Activated naive CD8-positive, alpha-beta T cell treated with anti-CD3 and anti-CD28 coated beads for 36 hours (primary cell): ENCODE data around the gene SEC61G. TPM values are rescaled to one million over a fixed set of nuclear protein-coding genes. Genes with fewer than 3 reads are reported as not detected.

ENCODE experiments used
- DNase-seq: peaks from one replicate; pipeline ENCODE4 v3.0.0; 2021
- H3K27ac Mint-ChIP-seq: one replicate; pipeline ENCODE4 v1.8.0; 2022; ENCODE audit warnings: mild to moderate bottlenecking, moderate library complexity, mixed read lengths
- H3K27me3 Mint-ChIP-seq: one replicate; pipeline ENCODE4 v1.8.0; 2022; ENCODE audit warnings: mild to moderate bottlenecking, mixed read lengths
- H3K36me3 Mint-ChIP-seq: one replicate; pipeline ENCODE4 v1.8.0; 2021; ENCODE audit warnings: mild to moderate bottlenecking, mixed read lengths
- H3K4me1 Mint-ChIP-seq: one replicate; pipeline ENCODE4 v1.8.0; 2021; ENCODE audit warnings: mixed read lengths
- H3K4me3 Mint-ChIP-seq: one replicate; pipeline ENCODE4 v1.8.0; 2022; ENCODE audit warnings: mild to moderate bottlenecking, moderate library complexity, mixed read lengths
- H3K9me3 Mint-ChIP-seq: one replicate; pipeline ENCODE4 v1.8.0; 2022; ENCODE audit warnings: mixed read lengths
- total RNA-seq, 2 experiments: library from RNA; stranded (reverse); gene quantifications; one replicate each; pipeline ENCODE4 v1.2.3, GENCODE V29; 2021

SEC61G gene
- total RNA-seq, result 100 to 1,000 TPM; 131 to 163 TPM

DNA sequence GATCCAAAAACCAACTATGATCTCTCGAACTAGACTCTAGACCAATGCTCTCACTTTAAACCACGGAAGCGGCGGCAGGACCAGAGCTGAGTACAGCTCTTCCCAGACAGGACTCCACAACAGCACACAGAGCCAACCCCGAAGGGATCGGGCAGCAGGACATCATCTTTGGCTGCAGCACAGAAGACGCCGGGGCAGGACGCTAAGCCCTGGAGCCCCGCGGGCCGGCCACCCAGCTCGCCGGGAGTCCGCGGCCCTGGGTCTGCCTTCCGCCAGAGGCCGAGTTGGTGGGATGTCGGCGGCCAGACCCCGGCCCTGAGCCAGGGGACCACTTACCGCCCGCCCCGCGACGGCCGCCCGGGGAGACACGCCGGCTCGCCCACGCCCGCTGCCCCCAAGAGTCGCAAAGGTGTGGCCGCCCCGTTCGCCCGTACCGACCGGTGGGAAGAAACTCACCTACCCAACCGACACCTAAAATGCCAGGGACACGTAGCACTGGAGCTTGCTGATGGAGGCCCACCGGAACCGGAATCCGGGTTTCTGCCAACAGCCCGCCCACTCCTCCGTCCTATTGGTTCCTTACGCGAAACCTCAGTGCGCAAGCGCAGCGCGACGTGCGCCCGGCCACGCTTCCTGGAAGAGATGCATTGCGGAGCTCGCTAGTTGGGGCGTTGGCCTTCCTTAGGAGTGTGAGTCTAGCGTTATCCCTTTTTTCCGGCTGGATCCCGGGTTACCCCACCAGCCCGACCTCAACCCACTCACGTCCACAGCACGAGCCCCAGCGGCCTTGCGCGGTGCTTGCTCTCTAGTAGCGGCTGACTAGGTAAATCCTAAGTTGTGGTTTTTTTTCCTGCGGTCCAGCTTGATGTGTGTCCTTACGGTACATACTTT lies at the start of gene SEC61G:
TSS of gene SEC61G (minus strand) at position 510 of the 891 bp plus-strand sequence. CDS start 1,623 bp downstream, outside the sequence.
- DNase-seq, result peak; percentile 94
- H3K4me3 Mint-ChIP-seq, result peak within 1 kb of the TSS; percentile 99
- peaks cover 32% of the 10 kb centered on the region for H3K36me3 Mint-ChIP-seq
- no peaks in the 10 kb centered on the region for H3K9me3 Mint-ChIP-seq
- H3K27ac Mint-ChIP-seq, result peak within 1 kb of the TSS; percentile 94
- peaks cover 7% of the 10 kb centered on the region for H3K27me3 Mint-ChIP-seq
- peaks cover 18% of the 10 kb centered on the region for H3K4me1 Mint-ChIP-seq

DNA sequence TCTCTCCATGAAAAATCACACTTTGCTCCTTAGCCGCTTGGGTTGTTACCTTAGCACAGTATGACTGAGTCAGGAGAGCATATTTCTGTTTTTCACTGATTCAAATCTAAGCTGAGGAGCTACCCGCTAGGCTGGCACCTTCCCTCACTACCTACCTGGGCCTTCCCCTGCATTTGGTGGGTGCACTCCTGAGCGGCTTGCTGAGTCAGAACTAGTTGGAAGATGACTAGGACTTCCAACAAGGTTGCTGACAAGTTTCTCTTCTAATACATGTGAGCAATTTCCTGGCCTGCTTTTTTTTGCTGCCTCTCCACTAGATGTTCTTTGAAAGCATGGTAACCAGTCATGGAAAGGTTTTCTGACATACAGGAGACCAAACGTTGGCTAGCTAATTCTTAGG lies 43.8 kb upstream of the SEC61G start:
- DNase-seq, result no peak
- Mint-ChIP-seq H3K4me3 (no peak overlapping the region), H3K9me3 (no peaks in the 10 kb centered on the region), H3K36me3 (no peaks in the 10 kb centered on the region), H3K27me3 (peaks cover 5% of the 10 kb centered on the region), H3K4me1 (no peaks in the 10 kb centered on the region), H3K27ac (no peak overlapping the region)

DNA sequence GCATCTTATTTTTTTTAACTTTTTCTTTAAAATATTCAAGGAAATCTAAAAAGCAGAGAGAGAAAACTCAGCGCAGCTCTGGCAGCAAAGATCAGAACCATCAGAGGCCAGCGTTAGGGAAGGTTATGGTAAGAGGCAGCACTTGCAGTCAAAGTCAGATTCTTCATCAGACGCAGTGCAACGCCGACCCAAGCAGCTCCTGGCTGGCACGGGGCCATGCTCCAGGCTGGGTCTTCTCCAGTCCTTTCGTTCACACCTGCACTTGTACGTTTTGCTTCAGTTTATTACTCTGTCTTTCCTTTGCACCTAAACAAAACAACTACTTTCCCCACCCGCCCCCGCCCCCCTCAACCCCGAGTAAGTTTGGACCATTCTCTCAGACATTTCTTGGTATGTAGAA lies 43.1 kb upstream of the SEC61G start:
- Mint-ChIP-seq H3K36me3 (no peaks in the 10 kb centered on the region), H3K4me3 (no peak overlapping the region), H3K4me1 (no peaks in the 10 kb centered on the region), H3K27me3 (peaks cover 5% of the 10 kb centered on the region), H3K27ac (no peak overlapping the region), H3K9me3 (no peaks in the 10 kb centered on the region)
- no peak for DNase-seq

DNA sequence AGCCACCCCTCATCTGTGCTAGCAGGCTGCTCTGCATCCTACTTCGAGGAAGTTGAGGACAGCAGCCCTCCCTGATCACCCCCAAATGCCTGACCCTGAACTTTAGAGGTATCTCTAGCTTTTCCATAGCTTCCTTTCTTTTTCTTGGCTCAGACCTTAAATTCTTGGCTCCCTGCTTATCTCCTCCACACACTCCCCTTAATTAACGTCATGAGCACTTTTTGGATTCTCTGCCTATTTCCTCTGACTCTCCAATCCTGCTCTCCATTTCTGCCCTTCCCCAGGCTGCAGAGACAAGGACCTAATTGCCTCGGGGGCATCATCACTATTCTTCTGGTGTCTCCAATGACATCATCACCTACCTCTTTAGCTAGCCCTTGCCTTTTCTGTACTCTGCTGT lies 40.8 kb upstream of the SEC61G start:
- Mint-ChIP-seq H3K27me3 (peaks cover 5% of the 10 kb centered on the region), H3K36me3 (no peaks in the 10 kb centered on the region), H3K9me3 (no peaks in the 10 kb centered on the region), H3K4me1 (no peaks in the 10 kb centered on the region), H3K27ac (no peak overlapping the region), H3K4me3 (no peak overlapping the region)
- DNase-seq, result no peak

DNA sequence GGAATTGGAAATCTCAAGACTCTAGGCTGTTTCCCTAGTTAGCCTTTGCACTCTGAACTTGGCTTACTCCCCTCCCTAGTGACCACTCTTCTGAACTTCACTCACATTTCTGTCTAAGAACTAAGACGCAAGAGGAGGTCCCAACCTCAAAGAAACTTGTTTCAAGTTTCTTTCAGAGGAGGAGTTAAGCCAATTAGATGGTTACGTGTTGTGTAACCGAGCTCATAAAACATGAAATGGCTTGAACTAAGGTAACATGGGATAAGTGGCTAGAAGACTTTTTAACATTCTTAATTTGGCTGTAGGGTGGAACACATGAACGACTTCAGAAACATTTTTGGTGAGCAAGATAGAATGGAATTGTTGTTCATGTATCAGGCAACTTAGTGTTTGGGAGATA lies 39.5 kb upstream of the SEC61G start:
- H3K9me3 Mint-ChIP-seq, result no peaks in the 10 kb centered on the region
- no peaks in the 10 kb centered on the region for H3K36me3 Mint-ChIP-seq
- H3K4me1 Mint-ChIP-seq, result no peaks in the 10 kb centered on the region
- DNase-seq, result no peak
- H3K27ac Mint-ChIP-seq, result no peak overlapping the region
- peaks cover 5% of the 10 kb centered on the region for H3K27me3 Mint-ChIP-seq
- H3K4me3 Mint-ChIP-seq, result no peak overlapping the region

DNA sequence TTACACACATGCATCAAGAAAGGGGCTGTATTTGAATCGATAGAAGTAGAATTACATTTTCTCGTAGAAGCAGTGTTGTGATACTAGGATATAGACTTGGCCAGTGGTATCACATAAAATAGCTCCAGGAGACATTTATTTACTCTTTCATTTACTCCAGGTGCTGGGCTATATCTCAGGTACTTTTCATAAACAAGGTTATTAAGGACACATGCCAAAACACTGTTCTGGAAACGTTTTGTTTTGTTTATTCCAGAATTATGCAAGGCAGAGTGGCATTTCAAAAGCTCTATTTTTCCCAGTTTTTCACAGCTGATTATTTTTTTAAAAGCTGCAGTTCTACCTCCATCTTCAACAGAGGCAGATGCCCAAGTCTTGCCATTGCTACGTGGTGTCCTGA lies 37.8 kb upstream of the SEC61G start:
- H3K9me3 Mint-ChIP-seq, result no peaks in the 10 kb centered on the region
- no peaks in the 10 kb centered on the region for H3K4me1 Mint-ChIP-seq
- H3K27me3 Mint-ChIP-seq, result peaks cover 5% of the 10 kb centered on the region
- no peak overlapping the region for H3K4me3 Mint-ChIP-seq
- no peaks in the 10 kb centered on the region for H3K36me3 Mint-ChIP-seq
- DNase-seq, result no peak
- H3K27ac Mint-ChIP-seq, result no peak overlapping the region

DNA sequence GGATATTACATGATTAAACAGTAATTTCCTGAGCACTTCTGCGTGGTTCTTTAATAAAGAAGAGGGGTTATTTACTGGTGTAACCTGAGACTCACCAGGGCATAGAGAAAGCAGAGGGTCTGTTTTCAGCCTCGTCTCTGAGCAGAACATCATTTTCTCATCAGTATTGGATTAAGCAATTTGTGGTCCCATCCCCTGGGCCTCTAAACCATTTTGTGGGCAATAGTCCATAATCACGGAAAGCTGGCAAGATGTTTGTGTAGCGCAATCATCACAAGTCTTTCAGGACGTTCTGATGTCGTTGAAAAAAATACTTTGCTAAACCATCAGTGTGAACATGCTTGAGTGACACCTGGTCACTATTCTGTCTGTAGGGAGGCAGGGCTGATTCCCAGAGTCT lies 37.1 kb upstream of the SEC61G start:
- Mint-ChIP-seq H3K27ac (no peak overlapping the region), H3K9me3 (no peaks in the 10 kb centered on the region)
- no peak for DNase-seq

DNA sequence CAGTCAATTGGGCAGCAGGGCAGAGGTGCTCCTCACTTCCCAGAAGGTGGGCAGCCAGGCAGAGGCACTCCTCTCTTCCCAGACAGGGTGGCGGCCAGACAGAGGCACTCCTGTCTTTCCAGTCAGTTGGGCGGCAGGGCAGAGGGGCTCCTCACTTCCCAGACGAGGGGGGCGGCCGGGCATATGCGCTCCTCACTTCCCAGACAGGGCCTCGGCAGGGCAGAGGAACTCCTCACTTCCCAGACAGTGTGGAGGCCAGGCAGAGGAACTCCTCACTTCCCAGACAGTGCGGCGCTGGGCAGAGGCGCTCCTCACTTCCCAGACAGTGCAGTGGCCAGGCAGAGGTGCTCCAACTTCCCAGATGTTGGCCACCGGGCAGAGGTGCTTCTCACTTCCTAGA lies 33.4 kb upstream of the SEC61G start:
- Mint-ChIP-seq H3K9me3 (no peaks in the 10 kb centered on the region), H3K27me3 (peaks cover 42% of the 10 kb centered on the region), H3K27ac (no peak overlapping the region), H3K4me3 (no peak overlapping the region), H3K36me3 (no peaks in the 10 kb centered on the region), H3K4me1 (peaks cover 6% of the 10 kb centered on the region)
- DNase-seq, result no peak

More for the DNA sequence above, 37.1 kb upstream of the SEC61G start:
- Mint-ChIP-seq H3K36me3 (no peaks in the 10 kb centered on the region), H3K27me3 (peaks cover 11% of the 10 kb centered on the region), H3K4me1 (no peaks in the 10 kb centered on the region), H3K4me3 (no peak overlapping the region)

DNA sequence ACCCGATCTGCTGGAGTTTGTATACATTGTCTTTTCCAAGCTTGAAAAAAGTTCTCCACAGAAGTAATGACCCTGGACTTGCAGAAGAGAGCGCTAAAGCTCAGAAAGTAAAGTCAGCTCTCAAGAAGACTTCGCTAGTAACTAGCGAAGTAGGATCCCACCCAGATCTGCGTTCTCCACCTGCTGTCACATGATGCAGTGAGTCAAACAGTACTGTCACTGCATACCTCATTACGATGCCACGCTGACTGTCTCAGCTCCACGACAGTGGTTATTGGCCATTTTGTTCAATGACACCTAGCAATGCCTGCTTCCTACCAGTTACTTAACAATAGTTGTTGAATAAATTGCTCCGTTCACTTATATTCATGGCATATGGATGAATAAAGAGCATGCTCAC lies 29.7 kb upstream of the SEC61G start:
- Mint-ChIP-seq H3K27me3 (peaks cover 47% of the 10 kb centered on the region), H3K27ac (no peak overlapping the region), H3K4me1 (peaks cover 6% of the 10 kb centered on the region), H3K9me3 (no peaks in the 10 kb centered on the region), H3K4me3 (no peak overlapping the region), H3K36me3 (no peaks in the 10 kb centered on the region)
- peak; percentile 20 for DNase-seq

DNA sequence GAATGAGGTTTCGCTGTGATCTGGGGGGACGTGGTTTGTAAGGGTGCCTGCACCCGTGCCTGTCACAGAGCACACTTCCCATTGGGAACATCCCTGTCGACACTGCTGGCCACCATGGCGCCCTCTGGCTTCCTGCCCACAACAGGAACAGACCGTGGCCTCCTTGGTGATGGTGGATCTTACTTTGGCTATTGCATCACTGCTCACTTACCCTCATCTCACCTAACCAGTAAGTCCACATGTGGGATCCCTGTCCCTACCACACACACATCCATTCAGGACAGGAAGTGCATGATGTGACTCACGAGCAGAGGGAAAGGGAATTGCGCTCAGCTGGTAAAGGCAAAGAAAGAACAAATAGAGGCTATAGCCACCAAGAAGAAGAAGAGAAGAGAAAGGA lies 26.2 kb upstream of the SEC61G start:
- H3K9me3 Mint-ChIP-seq, result no peaks in the 10 kb centered on the region
- peaks cover 32% of the 10 kb centered on the region for H3K27me3 Mint-ChIP-seq
- no peak overlapping the region for H3K27ac Mint-ChIP-seq
- H3K4me1 Mint-ChIP-seq, result peaks cover 6% of the 10 kb centered on the region
- no peak for DNase-seq
- no peaks in the 10 kb centered on the region for H3K36me3 Mint-ChIP-seq
- H3K4me3 Mint-ChIP-seq, result no peak overlapping the region

DNA sequence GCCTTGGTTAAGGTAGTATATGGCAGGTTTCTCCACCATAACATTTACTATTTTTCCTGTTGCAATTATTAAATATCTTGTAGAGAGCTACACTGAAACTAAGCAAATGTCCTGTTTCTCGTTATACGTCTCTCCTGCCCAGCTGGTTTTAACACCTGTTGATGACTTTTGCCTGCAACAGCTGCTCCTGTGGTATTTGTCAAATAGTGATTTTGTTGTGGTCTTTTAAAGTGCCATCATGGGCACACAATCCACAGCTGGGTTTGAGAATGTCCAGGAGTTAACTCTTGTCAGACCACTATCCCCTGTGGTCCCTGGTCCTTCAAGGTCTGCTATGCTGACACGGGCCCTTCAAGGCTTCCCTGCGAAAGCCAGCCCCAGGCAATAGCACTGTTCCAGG lies 24.9 kb upstream of the SEC61G start:
- no peak overlapping the region for H3K4me3 Mint-ChIP-seq
- no peaks in the 10 kb centered on the region for H3K9me3 Mint-ChIP-seq
- H3K36me3 Mint-ChIP-seq, result no peaks in the 10 kb centered on the region
- H3K27me3 Mint-ChIP-seq, result peaks cover 19% of the 10 kb centered on the region
- no peak overlapping the region for H3K27ac Mint-ChIP-seq
- peaks cover 5% of the 10 kb centered on the region for H3K4me1 Mint-ChIP-seq
- DNase-seq, result no peak

DNA sequence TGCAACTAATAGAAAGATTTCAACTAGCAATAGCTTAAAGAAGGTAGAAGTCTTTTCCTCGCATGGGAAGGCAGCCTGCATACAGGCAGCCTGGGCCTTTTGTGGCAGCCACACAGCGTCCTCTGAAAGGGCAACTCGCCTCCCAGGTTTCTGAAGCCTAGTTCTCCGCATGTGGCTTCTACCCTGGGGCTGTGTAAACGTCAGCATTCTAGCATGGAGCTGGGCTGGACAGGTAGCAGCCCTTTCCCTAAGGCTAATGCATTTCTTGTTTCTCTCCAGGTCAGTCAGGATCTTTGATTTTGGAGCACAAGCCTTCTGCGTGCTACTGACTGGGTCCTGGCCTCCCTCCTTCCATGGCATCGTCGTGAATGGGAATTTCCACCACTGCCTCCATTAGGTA lies 23.8 kb upstream of the SEC61G start:
- no peak for DNase-seq
- Mint-ChIP-seq H3K4me1 (no peaks in the 10 kb centered on the region), H3K36me3 (no peaks in the 10 kb centered on the region), H3K27ac (no peak overlapping the region), H3K27me3 (peaks cover 9% of the 10 kb centered on the region), H3K4me3 (no peak overlapping the region), H3K9me3 (no peaks in the 10 kb centered on the region)

DNA sequence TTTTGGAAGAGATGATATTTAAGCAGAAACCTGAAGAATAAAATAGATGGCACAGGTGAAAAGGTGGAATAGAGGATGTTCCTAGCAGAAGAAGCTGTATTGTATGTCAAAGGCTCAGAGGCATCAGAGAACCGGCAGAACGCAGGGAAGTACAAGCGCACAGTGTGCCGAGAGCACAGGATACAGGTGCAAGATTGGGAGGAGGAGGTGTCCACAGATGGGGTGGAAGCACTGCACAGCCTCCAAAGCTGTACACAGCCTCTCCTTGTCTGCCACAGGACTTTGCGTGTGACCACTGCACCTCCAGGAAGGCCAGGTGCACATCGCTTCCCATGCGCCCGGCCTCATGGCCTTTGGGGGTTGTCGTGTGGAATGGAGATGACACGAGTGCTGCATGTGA lies 23.3 kb upstream of the SEC61G start:
- no peaks in the 10 kb centered on the region for H3K36me3 Mint-ChIP-seq
- no peak for DNase-seq
- peaks cover under 1% of the 10 kb centered on the region for H3K9me3 Mint-ChIP-seq
- H3K4me1 Mint-ChIP-seq, result no peaks in the 10 kb centered on the region
- H3K27ac Mint-ChIP-seq, result no peak overlapping the region
- peaks cover 6% of the 10 kb centered on the region for H3K27me3 Mint-ChIP-seq
- no peak overlapping the region for H3K4me3 Mint-ChIP-seq

DNA sequence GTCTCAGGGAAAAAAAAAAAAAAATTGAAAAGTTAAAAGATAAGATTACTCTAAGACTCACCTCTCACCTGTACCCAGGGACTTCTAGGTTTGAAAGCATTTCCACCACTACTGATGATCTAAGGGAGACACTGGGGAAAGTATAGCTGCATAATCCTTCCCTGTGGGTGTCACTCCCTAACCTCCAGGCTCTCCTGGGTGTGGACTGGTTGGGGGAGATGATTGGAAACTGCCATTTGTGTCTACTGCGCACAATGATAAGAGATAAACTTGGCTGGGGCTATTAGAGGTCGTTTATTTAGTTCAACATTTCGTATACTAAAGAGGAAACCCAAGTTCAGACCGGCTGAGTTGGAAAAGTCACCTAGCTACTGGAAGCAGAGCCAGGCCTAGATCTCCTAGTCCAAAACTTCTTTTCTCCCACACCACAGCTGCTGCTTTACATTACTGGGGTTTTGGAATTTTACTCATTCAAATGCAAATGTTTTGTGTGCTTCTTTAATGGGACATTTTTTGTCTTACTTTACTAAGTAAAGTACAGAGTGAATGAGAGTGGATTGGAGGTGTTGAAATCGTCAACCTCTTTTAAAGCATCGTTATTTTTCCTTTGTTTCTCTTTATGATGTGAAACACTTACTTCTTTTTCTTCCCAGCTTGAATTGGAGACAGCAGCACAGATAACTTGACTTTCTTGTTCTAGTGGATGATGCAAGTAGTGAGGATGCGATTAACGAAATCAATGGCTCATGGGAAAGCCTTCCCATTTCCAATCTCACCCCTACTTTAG lies 22.3 kb upstream of the SEC61G start:
- Mint-ChIP-seq H3K36me3 (peaks cover 9% of the 10 kb centered on the region), H3K4me1 (no peaks in the 10 kb centered on the region), H3K9me3 (peaks cover 11% of the 10 kb centered on the region), H3K27ac (no peak overlapping the region), H3K4me3 (no peak overlapping the region), H3K27me3 (peaks cover 6% of the 10 kb centered on the region)
- no peak for DNase-seq

DNA sequence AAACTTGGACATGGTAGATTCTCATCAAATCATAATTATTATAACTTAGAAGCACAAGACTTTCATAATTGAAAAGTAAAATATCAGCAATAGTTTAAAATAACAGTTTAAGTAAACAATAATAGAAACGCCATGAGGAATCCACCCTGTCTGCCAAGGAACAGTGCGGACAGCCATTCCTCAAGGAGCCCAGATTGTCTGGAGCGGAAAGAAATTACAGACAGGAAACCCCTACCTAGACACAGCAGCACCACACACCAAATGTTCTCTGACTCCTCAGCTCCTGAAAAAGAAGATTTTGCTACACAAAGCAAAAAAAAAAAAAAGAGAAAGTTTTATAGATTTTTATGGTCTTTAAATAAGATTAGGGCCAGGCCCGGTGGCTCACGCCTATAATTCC lies 21.5 kb upstream of the SEC61G start:
- Mint-ChIP-seq H3K27me3 (peaks cover 6% of the 10 kb centered on the region), H3K27ac (no peak overlapping the region), H3K36me3 (peaks cover 11% of the 10 kb centered on the region), H3K4me3 (no peak overlapping the region), H3K4me1 (no peaks in the 10 kb centered on the region), H3K9me3 (peaks cover 16% of the 10 kb centered on the region)
- DNase-seq, result no peak
